ENCODE measurements around the gene OSBPL5. TPM values are rescaled to one million over a fixed set of nuclear protein-coding genes. Genes with fewer than 3 reads are reported as not detected.

The OSBPL5 gene
- total and polyA plus RNA-seq, 2 of the 4 experiments (the other 2 are of a cell fraction) = 14.9 to 22.3 TPM

DNA sequence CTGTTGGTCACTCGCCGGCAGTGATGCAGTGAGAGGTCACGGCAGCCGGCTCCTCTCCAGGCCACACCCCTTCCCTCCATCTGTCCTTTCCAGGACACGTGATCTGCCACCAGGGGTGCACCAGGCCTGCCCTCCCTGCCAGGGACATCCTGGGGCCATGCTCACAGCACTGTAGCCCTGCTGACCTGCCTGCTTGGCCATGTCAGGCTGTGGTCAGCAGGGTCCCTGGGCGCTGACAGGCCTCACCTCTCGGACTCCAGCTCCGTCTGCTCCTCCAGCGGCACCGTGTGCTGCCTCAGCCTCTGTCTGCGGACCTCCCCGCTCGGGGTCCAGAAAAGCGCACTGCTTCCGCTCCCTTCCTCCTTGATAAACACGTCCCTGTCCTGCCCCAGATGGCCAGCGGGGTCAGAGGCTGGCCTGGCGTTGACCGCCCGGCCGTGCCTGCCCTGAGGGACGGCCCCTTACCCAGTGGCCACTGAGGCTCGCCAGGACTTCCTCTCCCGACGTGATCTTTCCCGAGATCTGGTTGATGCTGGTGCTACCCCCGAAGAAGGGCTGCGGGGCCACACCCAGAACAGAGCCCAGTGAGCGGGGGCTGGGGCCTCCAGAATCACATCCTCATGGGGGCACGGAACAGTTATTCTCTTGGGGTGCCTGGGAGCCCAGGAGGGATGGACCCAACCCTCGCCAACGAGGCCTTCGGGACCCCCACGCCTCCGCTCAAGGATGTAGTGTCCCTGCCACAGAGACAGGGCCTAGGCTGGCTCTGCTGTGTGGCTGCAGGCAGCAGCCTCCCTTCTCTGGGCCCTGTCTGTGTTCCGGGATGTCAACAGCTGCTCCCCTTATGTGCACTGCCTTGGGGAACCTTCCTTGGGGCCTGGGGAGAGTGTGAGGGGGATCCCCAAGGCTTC lies 71.6 kb downstream of the OSBPL5 start:
- Histone ChIP-seq H4K5ac (ENCODE audit: low read depth, low read length) (no peak overlapping the region), H3K27me3 (ENCODE audit: control insufficient read depth, insufficient read depth, low read length) (no peaks in the 10 kb centered on the region), H2BK15ac (ENCODE audit: low read depth, low read length) (no peak overlapping the region), H3K4me3 (ENCODE audit: insufficient read depth, low read depth, low read length) (no peak overlapping the region), H3K23ac (ENCODE audit: low read depth, low read length) (no peak overlapping the region), H3K27ac (ENCODE audit: insufficient read depth, low read length) (no peak overlapping the region), H3K18ac (ENCODE audit: low read depth, low read length) (no peak overlapping the region), H4K91ac (ENCODE audit: insufficient read depth, low read depth, low read length) (0 out of 2 replicates have a peak overlapping the region, but pooled peaks have one; percentile 9), H2BK120ac (ENCODE audit: low read depth, low read length) (no peak overlapping the region), H4K20me1 (ENCODE audit: insufficient read depth, low read length) (peaks cover 8% of the 10 kb centered on the region), H3K9me3 (ENCODE audit: control insufficient read depth, insufficient read depth, low read length) (no peaks in the 10 kb centered on the region), H3K9me1 (ENCODE audit: insufficient read depth, low read length) (no peaks in the 10 kb centered on the region), H4K8ac (ENCODE audit: low read depth in 2 of 2, low read length in 2 of 2) (no peak overlapping the region), H3K36me3 (ENCODE audit: control insufficient read depth, insufficient read depth, low read length) (peaks cover 50% of the 10 kb centered on the region), H3K14ac (replicated peaks; ENCODE audit: low read depth, low read length) (no peak overlapping the region), H2BK5ac (ENCODE audit: low read depth, low read length, poor library complexity, severe bottlenecking) (no peak overlapping the region), H2AFZ (replicated peaks; ENCODE audit: low read length, poor library complexity) (peak overlapping the region; percentile 13), H3K79me1 (ENCODE audit: low read depth in 1 of 2, low read length in 2 of 2) (peaks cover 0 to 15% of the 10 kb centered on the region in 2 experiments; a peak in 1 of 4 replicates), H3K4me1 (ENCODE audit: control insufficient read depth, insufficient read depth, low read length) (peaks cover 9% of the 10 kb centered on the region), H2BK20ac (ENCODE audit: low read depth, low read length) (no peak overlapping the region), H2AK5ac (ENCODE audit: low read depth, low read length) (peak overlapping the region; percentile 66), H3K4ac (ENCODE audit: low read depth, low read length) (no peak overlapping the region), H3K56ac (ENCODE audit: extremely low read depth, insufficient read depth, low read length) (no peak overlapping the region), H3K4me2 (ENCODE audit: low read depth, low read length) (no peak overlapping the region), H3K9ac (ENCODE audit: low read depth, low read length) (no peak overlapping the region), H2AK9ac (replicated peaks; ENCODE audit: low read depth, low read length, poor library complexity) (no peak overlapping the region)
- DNase-seq (no peak), ATAC-seq (ENCODE audit: low read depth) (no peak)
- WGBS, 2 experiments (ENCODE audit: extremely low coverage in 2 of 2, insufficient read length in 1 of 2) = 86% methylated on average over 30 of the region's 36 CpGs; no CpG with 5 or more reads in 1 of the 2 experiments
- in situ Hi-C loops (cut with MboI; ENCODE audit: low sequenced_read_pairs) (loop anchor here (5.0 kb wide), 1 partner anchor 51 kb away; no protein-coding TSS in a partner anchor), dilution Hi-C loops (cut with HindIII; ENCODE audit: low sequenced_read_pairs, unreplicated experiment) (no loop called here), intact Hi-C loops (cut with micrococcal nuclease) (loop anchor here (2.0 to 5.0 kb wide), 2 partner anchors 43 to 56 kb away; no protein-coding TSS in a partner anchor)
- TF ChIP-seq BHLHE40 (IDR thresholded peaks at IDR 0.05; ENCODE audit: low read depth, low read length) = no peak
- no peak for TF ChIP-seq RAD21 (IDR thresholded peaks at IDR 0.05; ENCODE audit: low read length)
- no peak for TF ChIP-seq CHD1 (IDR thresholded peaks at IDR 0.05; ENCODE audit: low read depth, low read length)
- no peak for TF ChIP-seq USF2 (IDR thresholded peaks at IDR 0.05; ENCODE audit: low read depth, low read length)
- no peak for TF ChIP-seq NFE2L2 (IDR thresholded peaks at IDR 0.05; ENCODE audit: low read depth, low read length)
- TF ChIP-seq SMC3 (IDR thresholded peaks at IDR 0.05; ENCODE audit: low read depth, low read length) = no peak
- no peak for TF ChIP-seq RCOR1 (IDR thresholded peaks at IDR 0.05; ENCODE audit: insufficient replicate concordance, low read length)
- TF ChIP-seq RFX5 (IDR thresholded peaks at IDR 0.05; ENCODE audit: low read depth, low read length) = no peak
- no peak for TF ChIP-seq MAZ (IDR thresholded peaks at IDR 0.05; ENCODE audit: borderline replicate concordance, low read depth, low read length)
- TF ChIP-seq, protein P1, sequence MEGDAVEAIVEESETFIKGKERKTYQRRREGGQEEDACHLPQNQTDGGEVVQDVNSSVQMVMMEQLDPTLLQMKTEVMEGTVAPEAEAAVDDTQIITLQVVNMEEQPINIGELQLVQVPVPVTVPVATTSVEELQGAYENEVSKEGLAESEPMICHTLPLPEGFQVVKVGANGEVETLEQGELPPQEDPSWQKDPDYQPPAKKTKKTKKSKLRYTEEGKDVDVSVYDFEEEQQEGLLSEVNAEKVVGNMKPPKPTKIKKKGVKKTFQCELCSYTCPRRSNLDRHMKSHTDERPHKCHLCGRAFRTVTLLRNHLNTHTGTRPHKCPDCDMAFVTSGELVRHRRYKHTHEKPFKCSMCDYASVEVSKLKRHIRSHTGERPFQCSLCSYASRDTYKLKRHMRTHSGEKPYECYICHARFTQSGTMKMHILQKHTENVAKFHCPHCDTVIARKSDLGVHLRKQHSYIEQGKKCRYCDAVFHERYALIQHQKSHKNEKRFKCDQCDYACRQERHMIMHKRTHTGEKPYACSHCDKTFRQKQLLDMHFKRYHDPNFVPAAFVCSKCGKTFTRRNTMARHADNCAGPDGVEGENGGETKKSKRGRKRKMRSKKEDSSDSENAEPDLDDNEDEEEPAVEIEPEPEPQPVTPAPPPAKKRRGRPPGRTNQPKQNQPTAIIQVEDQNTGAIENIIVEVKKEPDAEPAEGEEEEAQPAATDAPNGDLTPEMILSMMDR (conservative IDR thresholded peaks at IDR 0.05; ENCODE audit: low read depth, low read length) = no peak
- TF ChIP-seq, protein P2, sequence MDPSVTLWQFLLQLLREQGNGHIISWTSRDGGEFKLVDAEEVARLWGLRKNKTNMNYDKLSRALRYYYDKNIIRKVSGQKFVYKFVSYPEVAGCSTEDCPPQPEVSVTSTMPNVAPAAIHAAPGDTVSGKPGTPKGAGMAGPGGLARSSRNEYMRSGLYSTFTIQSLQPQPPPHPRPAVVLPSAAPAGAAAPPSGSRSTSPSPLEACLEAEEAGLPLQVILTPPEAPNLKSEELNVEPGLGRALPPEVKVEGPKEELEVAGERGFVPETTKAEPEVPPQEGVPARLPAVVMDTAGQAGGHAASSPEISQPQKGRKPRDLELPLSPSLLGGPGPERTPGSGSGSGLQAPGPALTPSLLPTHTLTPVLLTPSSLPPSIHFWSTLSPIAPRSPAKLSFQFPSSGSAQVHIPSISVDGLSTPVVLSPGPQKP (IDR thresholded peaks at IDR 0.05; ENCODE audit: borderline replicate concordance, low read depth, low read length) = no peak
- no peak for TF ChIP-seq POLR2A (IDR thresholded peaks at IDR 0.05; ENCODE audit: low read depth, low read length)
- TF ChIP-seq FOS (IDR thresholded peaks at IDR 0.05; ENCODE audit: low read depth, low read length) = no peak
- no peak for TF ChIP-seq MAFK (IDR thresholded peaks at IDR 0.05; ENCODE audit: low read depth, low read length)
- CTCF ChIA-PET = interaction anchor here (1.0 kb wide), 1 partner anchor 44 kb away, joined by 4 read pairs; no protein-coding TSS in a partner anchor
- POLR2A ChIA-PET (ENCODE audit: unreplicated experiment) = interaction anchor here (0.5 kb wide), 1 partner anchor 20 kb away, joined by 4 read pairs; no protein-coding TSS in a partner anchor
- no TSS peak for BruUV-seq (replicated peaks)

Measured in IMR-90 (cell line).